Measurements from ENCODE around the gene FARS2.

Gene FARS2

DNA sequence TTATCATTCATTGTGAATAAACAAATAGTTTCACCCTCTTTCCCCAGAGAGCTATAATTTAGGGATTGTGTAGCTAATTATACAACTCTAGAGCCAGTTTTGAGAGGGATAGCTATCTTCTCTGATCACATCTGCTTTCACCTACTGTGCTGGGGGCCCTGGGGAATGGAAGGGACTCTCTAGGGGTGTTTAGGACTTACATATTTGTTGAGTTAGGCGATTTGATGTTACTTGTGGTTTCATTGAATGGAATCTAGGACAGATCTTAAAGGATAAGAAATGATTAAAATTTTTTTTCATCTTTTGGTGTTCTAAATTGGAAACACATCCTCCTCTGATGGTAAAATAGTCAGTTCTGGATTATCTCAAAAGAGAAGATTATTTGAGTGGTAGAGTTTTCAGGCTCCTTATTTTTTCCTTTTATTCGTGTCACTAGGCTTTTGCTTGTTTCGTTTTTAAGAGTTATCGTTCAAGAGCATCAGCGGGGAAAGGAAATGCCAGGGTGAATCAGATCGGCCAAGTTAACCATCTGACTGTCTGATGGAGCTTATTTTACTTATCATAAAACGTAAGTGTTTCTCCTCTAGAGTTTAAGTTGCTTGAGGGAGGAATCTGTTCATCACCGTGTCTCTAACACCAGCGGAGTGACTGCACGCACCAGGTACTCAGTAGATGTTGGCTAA is 236.7 kb downstream of the FARS2 start:
- no peak overlapping the region for H3K27ac ChIP-seq (ENCODE audit: low read length)
- no peaks in the 10 kb centered on the region for H3K79me2 ChIP-seq (ENCODE audit: insufficient read depth, low read length)
- TF ChIP-seq CTCF (IDR thresholded peaks at IDR 0.05; ENCODE audit: borderline replicate concordance, extremely low read depth, low read length, poor library complexity, severe bottlenecking): no peak
- no peak for TF ChIP-seq EZH2 (IDR thresholded peaks at IDR 0.05; ENCODE audit: borderline replicate concordance, low read depth, low read length, severe bottlenecking)
- no peaks in the 10 kb centered on the region for H3K27me3 ChIP-seq (ENCODE audit: insufficient read depth, low read length, poor library complexity)
- no peak overlapping the region for H2AFZ ChIP-seq (ENCODE audit: low read depth, low read length)
- H3K36me3 ChIP-seq (ENCODE audit: insufficient read depth, low read length): no peaks in the 10 kb centered on the region
- H3K9me3 ChIP-seq (ENCODE audit: insufficient read depth, low read length, severe bottlenecking): no peaks in the 10 kb centered on the region
- H3K4me1 ChIP-seq (ENCODE audit: insufficient read depth, low read length): no peaks in the 10 kb centered on the region
- H4K20me1 ChIP-seq (ENCODE audit: insufficient read depth, low read length): no peaks in the 10 kb centered on the region
- H3K9ac ChIP-seq (ENCODE audit: low read depth, low read length): no peak overlapping the region
- no peak overlapping the region for H3K4me3 ChIP-seq (ENCODE audit: low read depth in 1 of 2, low read length in 2 of 2)
- ATAC-seq (ENCODE audit: insufficient read depth, low read depth) (no peak), DNase-seq (no peak)
- no peak overlapping the region for H3K4me2 ChIP-seq (ENCODE audit: insufficient read depth, low read length)

GRCh38 chr6:5498579-5498899 is 237.2 kb downstream of the FARS2 start:
- Histone ChIP-seq H3K9ac (ENCODE audit: low read depth, low read length) (no peak overlapping the region), H3K36me3 (ENCODE audit: insufficient read depth, low read length) (no peaks in the 10 kb centered on the region), H3K27ac (ENCODE audit: low read length) (no peak overlapping the region), H3K4me2 (ENCODE audit: insufficient read depth, low read length) (no peak overlapping the region), H4K20me1 (ENCODE audit: insufficient read depth, low read length) (no peaks in the 10 kb centered on the region), H3K27me3 (ENCODE audit: insufficient read depth, low read length, poor library complexity) (no peaks in the 10 kb centered on the region), H3K4me3 (ENCODE audit: low read depth in 1 of 2, low read length in 2 of 2) (no peak overlapping the region), H3K9me3 (ENCODE audit: insufficient read depth, low read length, severe bottlenecking) (no peaks in the 10 kb centered on the region), H3K4me1 (ENCODE audit: insufficient read depth, low read length) (no peaks in the 10 kb centered on the region), H3K79me2 (ENCODE audit: insufficient read depth, low read length) (no peaks in the 10 kb centered on the region), H2AFZ (ENCODE audit: low read depth, low read length) (no peak overlapping the region)
- ATAC-seq (ENCODE audit: insufficient read depth, low read depth) (no peak), DNase-seq (no peak)
- TF ChIP-seq EZH2 (IDR thresholded peaks at IDR 0.05; ENCODE audit: borderline replicate concordance, low read depth, low read length, severe bottlenecking) (no peak), CTCF (IDR thresholded peaks at IDR 0.05; ENCODE audit: borderline replicate concordance, extremely low read depth, low read length, poor library complexity, severe bottlenecking) (no peak)

DNA sequence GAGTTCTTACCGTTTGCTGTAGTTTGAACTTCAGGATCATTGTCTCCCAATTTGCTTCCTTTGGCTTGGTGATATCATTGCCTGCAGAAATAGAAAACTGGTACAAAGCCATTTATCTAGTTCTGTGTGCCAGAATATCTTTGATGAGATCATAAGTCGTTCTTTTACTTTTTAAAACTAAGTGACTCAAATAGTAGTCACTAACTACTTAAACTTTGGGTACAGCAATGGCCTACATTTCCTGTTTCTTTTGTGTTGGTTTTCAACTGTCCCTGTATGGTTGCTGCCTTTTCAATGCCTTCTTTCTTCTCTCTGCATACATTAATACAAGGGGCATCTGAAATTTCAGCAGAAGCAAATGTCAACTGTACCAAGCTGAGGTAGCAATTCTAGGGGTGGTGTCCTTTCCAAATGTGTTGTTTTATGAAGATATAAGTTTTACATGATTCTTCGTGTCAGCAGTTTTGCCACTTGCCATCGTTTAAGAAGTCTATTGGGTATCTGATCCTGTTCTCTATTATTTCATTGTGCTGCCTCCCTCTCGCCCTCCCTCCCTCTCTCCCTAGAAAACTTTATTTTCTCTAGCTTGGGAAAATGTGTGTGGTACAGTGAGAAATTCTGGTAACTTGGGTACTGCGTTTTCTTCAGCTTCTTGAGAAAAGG is 238.5 kb downstream of the FARS2 start:
- ATAC-seq (ENCODE audit: insufficient read depth, low read depth) (no peak), DNase-seq (no peak)
- no peaks in the 10 kb centered on the region for H4K20me1 ChIP-seq (ENCODE audit: insufficient read depth, low read length)
- TF ChIP-seq CTCF (IDR thresholded peaks at IDR 0.05; ENCODE audit: borderline replicate concordance, extremely low read depth, low read length, poor library complexity, severe bottlenecking) (no peak), EZH2 (IDR thresholded peaks at IDR 0.05; ENCODE audit: borderline replicate concordance, low read depth, low read length, severe bottlenecking) (no peak)
- H3K36me3 ChIP-seq (ENCODE audit: insufficient read depth, low read length): no peaks in the 10 kb centered on the region
- H3K79me2 ChIP-seq (ENCODE audit: insufficient read depth, low read length): no peaks in the 10 kb centered on the region
- no peak overlapping the region for H3K4me2 ChIP-seq (ENCODE audit: insufficient read depth, low read length)
- H3K9me3 ChIP-seq (ENCODE audit: insufficient read depth, low read length, severe bottlenecking): no peaks in the 10 kb centered on the region
- H3K4me1 ChIP-seq (ENCODE audit: insufficient read depth, low read length): no peaks in the 10 kb centered on the region
- no peak overlapping the region for H3K27ac ChIP-seq (ENCODE audit: low read length)
- no peak overlapping the region for H3K4me3 ChIP-seq (ENCODE audit: low read depth in 1 of 2, low read length in 2 of 2)
- no peak overlapping the region for H3K9ac ChIP-seq (ENCODE audit: low read depth, low read length)
- H2AFZ ChIP-seq (ENCODE audit: low read depth, low read length): no peak overlapping the region
- H3K27me3 ChIP-seq (ENCODE audit: insufficient read depth, low read length, poor library complexity): no peaks in the 10 kb centered on the region
